HepG2 (cell line): ENCODE results near the gene GRIN3B. TPM values are rescaled to one million over a fixed set of nuclear protein-coding genes. Genes with fewer than 3 reads are reported as not detected.
A peak's percentile ranks its signal among the peaks of the same experiment; 100 is the strongest.

Experiments
- FOXA1 ChIP-seq, 2 experiments: fragments of 450-650 bp in 1 of 2; sonication (generic) in 1 of 2; formaldehyde crosslinking in 1 of 2; IDR thresholded peaks; 2 replicates each; pipeline versions ENCODE4 v1.4.0 to v1.6.1; 2016 to 2020; ENCODE audit warnings: missing genetic modification reagents in 1 of 2
- HNRNPUL1 ChIP-seq: fragments of 200-400 bp; formaldehyde crosslinking; IDR thresholded peaks from 2 replicates; pipeline ENCODE4 v1.6.1; 2017; ENCODE audit warnings: low read depth, mild to moderate bottlenecking, low read length, moderate library complexity
- ISL2 ChIP-seq: sonication (generic); formaldehyde crosslinking; IDR thresholded peaks from 2 replicates; pipeline ENCODE4 v1.5.0; 2020; ENCODE audit warnings: missing genetic modification reagents
- RCOR2 ChIP-seq: IDR thresholded peaks from 2 replicates; pipeline ENCODE4 v1.6.1; 2016; ENCODE audit warnings: missing biosample characterization, missing genetic modification reagents
- SALL1 ChIP-seq: sonication (generic); formaldehyde crosslinking; IDR thresholded peaks from 2 replicates; pipeline ENCODE4 v1.8.0; 2022; ENCODE audit warnings: mild to moderate bottlenecking, missing genetic modification reagents
- SRF ChIP-seq: IDR thresholded peaks from 2 replicates; pipeline ENCODE4 v1.6.1; 2011; ENCODE audit warnings: mild to moderate bottlenecking, low read depth, low read length, moderate library complexity
- STAT5B ChIP-seq: sonication (generic); formaldehyde crosslinking; IDR thresholded peaks from 2 replicates; pipeline ENCODE4 v1.4.0; 2020; ENCODE audit warnings: missing genetic modification reagents
- TEAD3 ChIP-seq: optimal IDR thresholded peaks from 2 replicates; pipeline ENCODE3; 2016; ENCODE audit warnings: borderline replicate concordance
- ZFP1 ChIP-seq: IDR thresholded peaks from 2 replicates; pipeline ENCODE4 v1.6.1; 2016
- ZNF235 ChIP-seq: sonication (generic); formaldehyde crosslinking; IDR thresholded peaks from 2 replicates; pipeline ENCODE4 v1.8.1; 2023; ENCODE audit warnings: mild to moderate bottlenecking, missing genetic modification reagents, borderline replicate concordance
- ZNF33A ChIP-seq: sonication (generic); formaldehyde crosslinking; IDR thresholded peaks from 2 replicates; pipeline ENCODE4 v1.5.1; 2020; ENCODE audit warnings: missing genetic modification reagents, mild to moderate bottlenecking, moderate library complexity, borderline replicate concordance
- ZNF570 ChIP-seq: sonication (generic); formaldehyde crosslinking; IDR thresholded peaks from 2 replicates; pipeline ENCODE4 v1.4.0; 2020; ENCODE audit warnings: mild to moderate bottlenecking, missing genetic modification reagents, borderline replicate concordance
- ZNF616 ChIP-seq: sonication (generic); formaldehyde crosslinking; IDR thresholded peaks from 2 replicates; pipeline ENCODE4 v1.5.0; 2020; ENCODE audit warnings: low read depth, mild to moderate bottlenecking, missing genetic modification reagents
- polyA plus RNA-seq, 8 experiments: library from polyadenylated mRNA; depleted of rRNA in 3 of 8; stranded (reverse) in 7 of 8; unstranded in 1 of 8; fragments of >200 nt; fragmentation: Illumina TruSeq in 4 of 8; extraction: Trizol in 4 of 8; gene quantifications; 2 replicates each; pipeline versions ENCODE4 v1.2.1 to v1.2.3, GENCODE V29; 2011 to 2016; ENCODE audit warnings: low read depth in 4 of 8, missing spikeins in 1 of 8, mixed read lengths in 1 of 8; ENCODE audit not compliant: insufficient read depth in 1 of 8
- total RNA-seq, 5 experiments: library from RNA; depleted of rRNA; stranded (reverse); fragments of >200 nt; fragmentation: Illumina TruSeq; extraction: Trizol; gene quantifications; 2 replicates each; pipeline ENCODE4 v1.2.3, GENCODE V29; 2016; ENCODE audit warnings: low read depth in 1 of 5
- TF ChIP-seq, protein P1 (sequence below): sonication (generic); formaldehyde crosslinking; IDR thresholded peaks from 2 replicates; pipeline ENCODE4 v1.5.0; 2020; ENCODE audit warnings: mild to moderate bottlenecking, missing genetic modification reagents, borderline replicate concordance
- TF ChIP-seq, protein P2 (sequence below): fragments of 450-650 bp; IDR thresholded peaks from 2 replicates; pipeline ENCODE4 v1.6.1; 2017
- TF ChIP-seq, protein P3 (sequence below): sonication (generic); formaldehyde crosslinking; IDR thresholded peaks from 2 replicates; pipeline ENCODE4 v1.8.0; 2022; ENCODE audit warnings: missing genetic modification reagents, mild to moderate bottlenecking, borderline replicate concordance
- TF ChIP-seq, protein P4 (sequence below): fragments of 450-650 bp; IDR thresholded peaks from 2 replicates; pipeline ENCODE4 v1.6.1; 2017; ENCODE audit warnings: mild to moderate bottlenecking
- TF ChIP-seq, protein P5 (sequence below): sonication (generic); formaldehyde crosslinking; conservative IDR thresholded peaks from 2 replicates; pipeline ENCODE4 v1.8.1; 2023; ENCODE audit warnings: missing genetic modification reagents

Gene GRIN3B
- total and polyA plus RNA-seq, 2 of the 13 experiments (the other 11 are each of a cell fraction or from before 2014, with no cell fraction given) = 0.07 to 0.20 TPM

DNA sequence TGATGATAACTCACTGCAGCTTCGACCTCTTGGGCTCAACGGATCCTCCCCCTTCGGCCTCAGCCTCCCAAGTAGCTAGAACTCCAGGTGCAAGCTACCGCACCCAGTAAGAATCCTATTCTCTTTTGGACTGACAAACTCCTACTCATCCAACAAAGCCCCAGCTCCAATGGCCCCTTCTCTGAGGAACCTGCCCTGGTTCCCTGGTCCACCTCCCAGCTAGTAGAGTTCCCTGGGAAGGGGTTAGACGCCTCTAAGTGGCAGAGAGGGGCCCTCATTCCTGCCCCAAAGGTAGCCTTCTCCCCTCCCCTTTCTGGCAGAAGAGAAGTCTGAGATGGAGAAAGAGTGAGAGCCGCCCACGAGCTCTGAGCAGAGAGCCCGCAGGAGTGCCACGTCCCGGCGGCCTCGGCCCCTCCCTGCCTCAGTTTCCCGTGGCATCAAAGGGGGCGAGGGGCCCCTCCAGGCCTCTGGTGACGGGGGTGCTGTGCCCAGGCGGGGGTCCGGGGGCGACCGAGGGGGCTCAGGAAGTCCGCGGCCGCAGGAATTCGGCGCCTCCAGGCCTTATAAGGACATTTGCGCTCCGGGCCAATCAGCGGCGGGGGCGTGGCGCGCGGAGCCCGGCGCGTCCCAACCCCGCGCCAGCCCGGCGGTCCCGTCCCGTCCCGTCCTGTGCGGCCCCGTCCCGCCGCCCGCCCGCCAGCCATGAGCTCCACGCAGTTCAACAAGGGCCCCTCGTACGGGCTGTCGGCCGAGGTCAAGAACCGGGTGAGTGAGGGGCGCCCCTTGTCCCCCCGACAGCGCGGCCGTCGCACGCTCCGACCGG lies 26.0 kb downstream of the GRIN3B start, which contains the start of gene CNN2 (continued):
- TF ChIP-seq STAT5B (CRISPR knock-in tag) = no peak
- TF ChIP-seq, protein P1, sequence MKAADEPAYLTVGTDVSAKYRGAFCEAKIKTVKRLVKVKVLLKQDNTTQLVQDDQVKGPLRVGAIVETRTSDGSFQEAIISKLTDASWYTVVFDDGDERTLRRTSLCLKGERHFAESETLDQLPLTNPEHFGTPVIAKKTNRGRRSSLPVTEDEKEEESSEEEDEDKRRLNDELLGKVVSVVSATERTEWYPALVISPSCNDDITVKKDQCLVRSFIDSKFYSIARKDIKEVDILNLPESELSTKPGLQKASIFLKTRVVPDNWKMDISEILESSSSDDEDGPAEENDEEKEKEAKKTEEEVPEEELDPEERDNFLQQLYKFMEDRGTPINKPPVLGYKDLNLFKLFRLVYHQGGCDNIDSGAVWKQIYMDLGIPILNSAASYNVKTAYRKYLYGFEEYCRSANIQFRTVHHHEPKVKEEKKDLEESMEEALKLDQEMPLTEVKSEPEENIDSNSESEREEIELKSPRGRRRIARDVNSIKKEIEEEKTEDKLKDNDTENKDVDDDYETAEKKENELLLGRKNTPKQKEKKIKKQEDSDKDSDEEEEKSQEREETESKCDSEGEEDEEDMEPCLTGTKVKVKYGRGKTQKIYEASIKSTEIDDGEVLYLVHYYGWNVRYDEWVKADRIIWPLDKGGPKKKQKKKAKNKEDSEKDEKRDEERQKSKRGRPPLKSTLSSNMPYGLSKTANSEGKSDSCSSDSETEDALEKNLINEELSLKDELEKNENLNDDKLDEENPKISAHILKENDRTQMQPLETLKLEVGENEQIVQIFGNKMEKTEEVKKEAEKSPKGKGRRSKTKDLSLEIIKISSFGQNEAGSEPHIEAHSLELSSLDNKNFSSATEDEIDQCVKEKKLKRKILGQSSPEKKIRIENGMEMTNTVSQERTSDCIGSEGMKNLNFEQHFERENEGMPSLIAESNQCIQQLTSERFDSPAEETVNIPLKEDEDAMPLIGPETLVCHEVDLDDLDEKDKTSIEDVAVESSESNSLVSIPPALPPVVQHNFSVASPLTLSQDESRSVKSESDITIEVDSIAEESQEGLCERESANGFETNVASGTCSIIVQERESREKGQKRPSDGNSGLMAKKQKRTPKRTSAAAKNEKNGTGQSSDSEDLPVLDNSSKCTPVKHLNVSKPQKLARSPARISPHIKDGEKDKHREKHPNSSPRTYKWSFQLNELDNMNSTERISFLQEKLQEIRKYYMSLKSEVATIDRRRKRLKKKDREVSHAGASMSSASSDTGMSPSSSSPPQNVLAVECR (CRISPR knock-in tag) = peak; percentile 49; the same call in 1 of the 2 replicates
- TF ChIP-seq FOXA1 (IDR thresholded peaks at IDR 0.05) = no peak
- no peak for TF ChIP-seq FOXA1 (CRISPR knock-in tag; IDR thresholded peaks at IDR 0.05)
- TF ChIP-seq HNRNPUL1 = no peak
- no peak for TF ChIP-seq RCOR2 (CRISPR knock-in tag)
- TF ChIP-seq, protein P2, sequence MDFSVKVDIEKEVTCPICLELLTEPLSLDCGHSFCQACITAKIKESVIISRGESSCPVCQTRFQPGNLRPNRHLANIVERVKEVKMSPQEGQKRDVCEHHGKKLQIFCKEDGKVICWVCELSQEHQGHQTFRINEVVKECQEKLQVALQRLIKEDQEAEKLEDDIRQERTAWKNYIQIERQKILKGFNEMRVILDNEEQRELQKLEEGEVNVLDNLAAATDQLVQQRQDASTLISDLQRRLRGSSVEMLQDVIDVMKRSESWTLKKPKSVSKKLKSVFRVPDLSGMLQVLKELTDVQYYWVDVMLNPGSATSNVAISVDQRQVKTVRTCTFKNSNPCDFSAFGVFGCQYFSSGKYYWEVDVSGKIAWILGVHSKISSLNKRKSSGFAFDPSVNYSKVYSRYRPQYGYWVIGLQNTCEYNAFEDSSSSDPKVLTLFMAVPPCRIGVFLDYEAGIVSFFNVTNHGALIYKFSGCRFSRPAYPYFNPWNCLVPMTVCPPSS = no peak
- TF ChIP-seq ZNF570 (CRISPR knock-in tag) = no peak
- TF ChIP-seq ISL2 (CRISPR knock-in tag) = no peak
- TF ChIP-seq SRF = peak; percentile 97
- no peak for TF ChIP-seq ZNF33A (CRISPR knock-in tag)
- no peak for TF ChIP-seq ZFP1
- TF ChIP-seq TEAD3 (CRISPR knock-in tag) = peak; percentile 59
- TF ChIP-seq, protein P3, sequence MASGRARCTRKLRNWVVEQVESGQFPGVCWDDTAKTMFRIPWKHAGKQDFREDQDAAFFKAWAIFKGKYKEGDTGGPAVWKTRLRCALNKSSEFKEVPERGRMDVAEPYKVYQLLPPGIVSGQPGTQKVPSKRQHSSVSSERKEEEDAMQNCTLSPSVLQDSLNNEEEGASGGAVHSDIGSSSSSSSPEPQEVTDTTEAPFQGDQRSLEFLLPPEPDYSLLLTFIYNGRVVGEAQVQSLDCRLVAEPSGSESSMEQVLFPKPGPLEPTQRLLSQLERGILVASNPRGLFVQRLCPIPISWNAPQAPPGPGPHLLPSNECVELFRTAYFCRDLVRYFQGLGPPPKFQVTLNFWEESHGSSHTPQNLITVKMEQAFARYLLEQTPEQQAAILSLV (CRISPR knock-in tag) = no peak
- TF ChIP-seq ZNF616 (CRISPR knock-in tag) = no peak
- 0 out of 2 replicates have a peak, but pooled peaks have one; percentile 92 for TF ChIP-seq ZNF235 (CRISPR knock-in tag)
- TF ChIP-seq, protein P4, sequence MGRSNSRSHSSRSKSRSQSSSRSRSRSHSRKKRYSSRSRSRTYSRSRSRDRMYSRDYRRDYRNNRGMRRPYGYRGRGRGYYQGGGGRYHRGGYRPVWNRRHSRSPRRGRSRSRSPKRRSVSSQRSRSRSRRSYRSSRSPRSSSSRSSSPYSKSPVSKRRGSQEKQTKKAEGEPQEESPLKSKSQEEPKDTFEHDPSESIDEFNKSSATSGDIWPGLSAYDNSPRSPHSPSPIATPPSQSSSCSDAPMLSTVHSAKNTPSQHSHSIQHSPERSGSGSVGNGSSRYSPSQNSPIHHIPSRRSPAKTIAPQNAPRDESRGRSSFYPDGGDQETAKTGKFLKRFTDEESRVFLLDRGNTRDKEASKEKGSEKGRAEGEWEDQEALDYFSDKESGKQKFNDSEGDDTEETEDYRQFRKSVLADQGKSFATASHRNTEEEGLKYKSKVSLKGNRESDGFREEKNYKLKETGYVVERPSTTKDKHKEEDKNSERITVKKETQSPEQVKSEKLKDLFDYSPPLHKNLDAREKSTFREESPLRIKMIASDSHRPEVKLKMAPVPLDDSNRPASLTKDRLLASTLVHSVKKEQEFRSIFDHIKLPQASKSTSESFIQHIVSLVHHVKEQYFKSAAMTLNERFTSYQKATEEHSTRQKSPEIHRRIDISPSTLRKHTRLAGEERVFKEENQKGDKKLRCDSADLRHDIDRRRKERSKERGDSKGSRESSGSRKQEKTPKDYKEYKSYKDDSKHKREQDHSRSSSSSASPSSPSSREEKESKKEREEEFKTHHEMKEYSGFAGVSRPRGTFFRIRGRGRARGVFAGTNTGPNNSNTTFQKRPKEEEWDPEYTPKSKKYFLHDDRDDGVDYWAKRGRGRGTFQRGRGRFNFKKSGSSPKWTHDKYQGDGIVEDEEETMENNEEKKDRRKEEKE = no peak
- 0 out of 2 replicates have a peak, but pooled peaks have one; percentile 15 for TF ChIP-seq SALL1 (CRISPR knock-in tag)
- TF ChIP-seq, protein P5, sequence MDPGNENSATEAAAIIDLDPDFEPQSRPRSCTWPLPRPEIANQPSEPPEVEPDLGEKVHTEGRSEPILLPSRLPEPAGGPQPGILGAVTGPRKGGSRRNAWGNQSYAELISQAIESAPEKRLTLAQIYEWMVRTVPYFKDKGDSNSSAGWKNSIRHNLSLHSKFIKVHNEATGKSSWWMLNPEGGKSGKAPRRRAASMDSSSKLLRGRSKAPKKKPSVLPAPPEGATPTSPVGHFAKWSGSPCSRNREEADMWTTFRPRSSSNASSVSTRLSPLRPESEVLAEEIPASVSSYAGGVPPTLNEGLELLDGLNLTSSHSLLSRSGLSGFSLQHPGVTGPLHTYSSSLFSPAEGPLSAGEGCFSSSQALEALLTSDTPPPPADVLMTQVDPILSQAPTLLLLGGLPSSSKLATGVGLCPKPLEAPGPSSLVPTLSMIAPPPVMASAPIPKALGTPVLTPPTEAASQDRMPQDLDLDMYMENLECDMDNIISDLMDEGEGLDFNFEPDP (CRISPR knock-in tag) = no peak
